Stimulated activated CD8-positive, alpha-beta memory T cell treated with anti-CD3 and anti-CD28 coated beads, Interleukin-7, amount 100 ng/mL, for 1 hour (primary cell): ENCODE measurements around the gene UNC119.

ENCODE experiments used
- DNase-seq, 2 donors: peaks; one replicate each; pipeline ENCODE4 v3.0.0-alpha.2; 2020; ENCODE audit warnings: low read depth in 2 of 2

UNC119 gene

GRCh38 chr17:28573040-28573380 is 20.6 kb upstream of the UNC119 start:
- DNase-seq = no peak

- no peak for DNase-seq
These were observed 20.0 kb upstream of the UNC119 start for GRCh38 chr17:28572259-28573039.

- peak; percentile 81 to 83 for DNase-seq
These were observed 19.1 kb upstream of the UNC119 start, which contains the start of gene PIGS for GRCh38 chr17:28571361-28572122. Gene PIGS, minus strand, starts transcription at chr17:28571524. Its CDS starts 28 bp downstream, at chr17:28571496.

- DNase-seq = no peak
These were observed 18.4 kb upstream of the UNC119 start for GRCh38 chr17:28570716-28571360.

- no peak for DNase-seq
These were observed 17.0 kb upstream of the UNC119 start for GRCh38 chr17:28569446-28569845.

GRCh38 chr17:28567604-28568003 is 15.2 kb upstream of the UNC119 start:
- DNase-seq = no peak

GRCh38 chr17:28563475-28563874 is 11.1 kb upstream of the UNC119 start:
- no peak for DNase-seq

- no peak for DNase-seq
These were observed 2.6 kb upstream of the UNC119 start for GRCh38 chr17:28555022-28555421.

GRCh38 chr17:28554565-28554964 is 2.1 kb upstream of the UNC119 start:
- DNase-seq = no peak

- no peak for DNase-seq
These were observed 629 bp upstream of the UNC119 start for GRCh38 chr17:28553000-28553505.

GRCh38 chr17:28551421-28552175 is 826 bp downstream of the UNC119 start:
- DNase-seq = no peak

- no peak for DNase-seq
These were observed 1.6 kb downstream of the UNC119 start for GRCh38 chr17:28550858-28551257.

- DNase-seq = no peak
These were observed 2.9 kb downstream of the UNC119 start for GRCh38 chr17:28549236-28550132.

- DNase-seq = no peak
These were observed 3.9 kb downstream of the UNC119 start for GRCh38 chr17:28548417-28549130.

GRCh38 chr17:28547623-28548416 is 4.6 kb downstream of the UNC119 start:
- no peak for DNase-seq

GRCh38 chr17:28547096-28547622 is 5.3 kb downstream of the UNC119 start:
- no peak for DNase-seq

- DNase-seq = no peak
These were observed 6.5 kb downstream of the UNC119 start for GRCh38 chr17:28545787-28546415.

GRCh38 chr17:28545141-28545503 is 7.3 kb downstream of the UNC119 start:
- no peak for DNase-seq
